Activated naive CD8-positive, alpha-beta T cell (primary cell): Measurements from ENCODE around the gene EGFLAM.

Experiments used
- H3K27ac Mint-ChIP-seq: one replicate; pipeline ENCODE4 v1.8.0; 2021; ENCODE audit warnings: mixed read lengths
- H3K27me3 Mint-ChIP-seq: one replicate; pipeline ENCODE4 v1.8.0; 2021; ENCODE audit warnings: mixed read lengths
- H3K36me3 Mint-ChIP-seq: one replicate; pipeline ENCODE4 v1.8.0; 2021; ENCODE audit warnings: mixed read lengths
- H3K4me1 Mint-ChIP-seq: one replicate; pipeline ENCODE4 v1.8.0; 2021; ENCODE audit warnings: low read depth, mixed read lengths
- H3K4me3 Mint-ChIP-seq: one replicate; pipeline ENCODE4 v1.8.0; 2021; ENCODE audit warnings: mild to moderate bottlenecking, mixed read lengths
- H3K9me3 Mint-ChIP-seq: one replicate; pipeline ENCODE4 v1.8.0; 2021; ENCODE audit warnings: low read depth, mixed read lengths

EGFLAM gene

GRCh38 chr5:38290028-38290653 lies 31.8 kb downstream of the EGFLAM start:
- no peaks in the 10 kb centered on the region for H3K9me3 Mint-ChIP-seq
- H3K36me3 Mint-ChIP-seq = no peaks in the 10 kb centered on the region
- no peaks in the 10 kb centered on the region for H3K4me1 Mint-ChIP-seq
- H3K27me3 Mint-ChIP-seq = no peaks in the 10 kb centered on the region
- H3K4me3 Mint-ChIP-seq = no peak overlapping the region
- no peak overlapping the region for H3K27ac Mint-ChIP-seq

- H3K27ac Mint-ChIP-seq = no peak overlapping the region
- no peaks in the 10 kb centered on the region for H3K36me3 Mint-ChIP-seq
- H3K4me3 Mint-ChIP-seq = no peak overlapping the region
- no peaks in the 10 kb centered on the region for H3K4me1 Mint-ChIP-seq
- H3K9me3 Mint-ChIP-seq = no peaks in the 10 kb centered on the region
- no peaks in the 10 kb centered on the region for H3K27me3 Mint-ChIP-seq
These were observed 33.0 kb downstream of the EGFLAM start for GRCh38 chr5:38291355-38291754.

- Mint-ChIP-seq H3K27me3 (no peaks in the 10 kb centered on the region), H3K4me1 (no peaks in the 10 kb centered on the region), H3K9me3 (no peaks in the 10 kb centered on the region), H3K27ac (no peak overlapping the region), H3K36me3 (no peaks in the 10 kb centered on the region), H3K4me3 (no peak overlapping the region)
These were observed 33.9 kb downstream of the EGFLAM start for GRCh38 chr5:38292228-38292627.

- no peak overlapping the region for H3K4me3 Mint-ChIP-seq
- no peak overlapping the region for H3K27ac Mint-ChIP-seq
- no peaks in the 10 kb centered on the region for H3K27me3 Mint-ChIP-seq
- H3K9me3 Mint-ChIP-seq = no peaks in the 10 kb centered on the region
- no peaks in the 10 kb centered on the region for H3K4me1 Mint-ChIP-seq
- no peaks in the 10 kb centered on the region for H3K36me3 Mint-ChIP-seq
These were observed 37.4 kb downstream of the EGFLAM start for GRCh38 chr5:38295751-38296150.

- no peak overlapping the region for H3K4me3 Mint-ChIP-seq
These were observed 39.7 kb downstream of the EGFLAM start for GRCh38 chr5:38297830-38298608.

GRCh38 chr5:38299585-38299984 lies 41.2 kb downstream of the EGFLAM start:
- Mint-ChIP-seq H3K9me3 (peaks cover 18% of the 10 kb centered on the region), H3K4me1 (no peaks in the 10 kb centered on the region), H3K4me3 (no peak overlapping the region), H3K36me3 (peaks cover 4% of the 10 kb centered on the region), H3K27ac (no peak overlapping the region), H3K27me3 (peaks cover 3% of the 10 kb centered on the region)

More at GRCh38 chr5:38297830-38298608, 39.7 kb downstream of the EGFLAM start:
- peaks cover 4% of the 10 kb centered on the region for H3K36me3 Mint-ChIP-seq
- H3K9me3 Mint-ChIP-seq = peaks cover 9% of the 10 kb centered on the region
- no peaks in the 10 kb centered on the region for H3K4me1 Mint-ChIP-seq
- no peak overlapping the region for H3K27ac Mint-ChIP-seq
- H3K27me3 Mint-ChIP-seq = peaks cover 3% of the 10 kb centered on the region

GRCh38 chr5:38305148-38305547 lies 46.8 kb downstream of the EGFLAM start:
- peaks cover 38% of the 10 kb centered on the region for H3K9me3 Mint-ChIP-seq
- peaks cover 4% of the 10 kb centered on the region for H3K36me3 Mint-ChIP-seq
- no peaks in the 10 kb centered on the region for H3K4me1 Mint-ChIP-seq
- peaks cover 3% of the 10 kb centered on the region for H3K27me3 Mint-ChIP-seq
- no peak overlapping the region for H3K4me3 Mint-ChIP-seq
- H3K27ac Mint-ChIP-seq = no peak overlapping the region

GRCh38 chr5:38307845-38308244 lies 49.5 kb downstream of the EGFLAM start:
- Mint-ChIP-seq H3K36me3 (no peaks in the 10 kb centered on the region), H3K4me1 (no peaks in the 10 kb centered on the region), H3K27me3 (no peaks in the 10 kb centered on the region), H3K4me3 (no peak overlapping the region), H3K27ac (no peak overlapping the region), H3K9me3 (peaks cover 30% of the 10 kb centered on the region)

GRCh38 chr5:38316544-38317224 lies 58.3 kb downstream of the EGFLAM start:
- peaks cover 4% of the 10 kb centered on the region for H3K27me3 Mint-ChIP-seq
- H3K4me3 Mint-ChIP-seq = no peak overlapping the region
- no peaks in the 10 kb centered on the region for H3K36me3 Mint-ChIP-seq
- no peak overlapping the region for H3K27ac Mint-ChIP-seq
- no peaks in the 10 kb centered on the region for H3K9me3 Mint-ChIP-seq
- no peaks in the 10 kb centered on the region for H3K4me1 Mint-ChIP-seq

- Mint-ChIP-seq H3K9me3 (no peaks in the 10 kb centered on the region), H3K4me1 (no peaks in the 10 kb centered on the region), H3K4me3 (no peak overlapping the region), H3K27ac (no peak overlapping the region), H3K36me3 (no peaks in the 10 kb centered on the region), H3K27me3 (peaks cover 4% of the 10 kb centered on the region)
These were observed 59.5 kb downstream of the EGFLAM start for GRCh38 chr5:38317868-38318267.

GRCh38 chr5:38319491-38319890 lies 61.1 kb downstream of the EGFLAM start:
- Mint-ChIP-seq H3K27me3 (peaks cover 6% of the 10 kb centered on the region), H3K4me1 (no peaks in the 10 kb centered on the region), H3K27ac (no peak overlapping the region), H3K4me3 (no peak overlapping the region), H3K36me3 (no peaks in the 10 kb centered on the region), H3K9me3 (no peaks in the 10 kb centered on the region)

- H3K4me3 Mint-ChIP-seq = no peak overlapping the region
- no peaks in the 10 kb centered on the region for H3K36me3 Mint-ChIP-seq
- no peaks in the 10 kb centered on the region for H3K4me1 Mint-ChIP-seq
- H3K9me3 Mint-ChIP-seq = no peaks in the 10 kb centered on the region
- H3K27me3 Mint-ChIP-seq = peaks cover 6% of the 10 kb centered on the region
- H3K27ac Mint-ChIP-seq = no peak overlapping the region
These were observed 63.6 kb downstream of the EGFLAM start for GRCh38 chr5:38321978-38322377.

GRCh38 chr5:38323645-38324295 lies 65.4 kb downstream of the EGFLAM start:
- Mint-ChIP-seq H3K9me3 (no peaks in the 10 kb centered on the region), H3K27me3 (peaks cover 6% of the 10 kb centered on the region), H3K27ac (no peak overlapping the region), H3K4me1 (no peaks in the 10 kb centered on the region), H3K4me3 (no peak overlapping the region), H3K36me3 (no peaks in the 10 kb centered on the region)

GRCh38 chr5:38329132-38329715 lies 70.9 kb downstream of the EGFLAM start:
- H3K9me3 Mint-ChIP-seq = no peaks in the 10 kb centered on the region
- no peak overlapping the region for H3K4me3 Mint-ChIP-seq
- H3K4me1 Mint-ChIP-seq = no peaks in the 10 kb centered on the region
- H3K27ac Mint-ChIP-seq = no peak overlapping the region
- H3K27me3 Mint-ChIP-seq = no peaks in the 10 kb centered on the region
- H3K36me3 Mint-ChIP-seq = no peaks in the 10 kb centered on the region

- Mint-ChIP-seq H3K4me3 (no peak overlapping the region), H3K27ac (no peak overlapping the region), H3K4me1 (no peaks in the 10 kb centered on the region), H3K27me3 (no peaks in the 10 kb centered on the region), H3K36me3 (no peaks in the 10 kb centered on the region), H3K9me3 (no peaks in the 10 kb centered on the region)
These were observed 71.8 kb downstream of the EGFLAM start for GRCh38 chr5:38330207-38330606.
